Measurements from ENCODE around the gene DIDO1. TPM values are rescaled to one million over a fixed set of nuclear protein-coding genes. Genes with fewer than 3 reads are reported as not detected.

The DIDO1 gene
- total and polyA plus RNA-seq, 2 of the 13 experiments (the other 11 are each of a cell fraction or from before 2014, with no cell fraction given): 75.0 to 75.1 TPM

- peak; percentile 48; the same call in 1 of the 2 replicates for TF ChIP-seq GMEB1 (CRISPR knock-in tag; IDR thresholded peaks at IDR 0.05; ENCODE audit: borderline replicate concordance)
- TF ChIP-seq CCAR2 (optimal IDR thresholded peaks at IDR 0.05; ENCODE audit: low read depth, low read length): no peak
- TF ChIP-seq ZBTB26 (CRISPR knock-in tag; IDR thresholded peaks at IDR 0.05; ENCODE audit: borderline replicate concordance): no peak
- TF ChIP-seq TSC22D2 (CRISPR knock-in tag; IDR thresholded peaks at IDR 0.05; ENCODE audit: borderline replicate concordance): no peak
- TF ChIP-seq TRIM24 (CRISPR knock-in tag; IDR thresholded peaks at IDR 0.05): no peak
- no peak for TF ChIP-seq ZNF549 (CRISPR knock-in tag; IDR thresholded peaks at IDR 0.05)
- TF ChIP-seq U2AF1 (optimal IDR thresholded peaks at IDR 0.05; ENCODE audit: low read depth, low read length): no peak
- TF ChIP-seq DZIP1 (CRISPR knock-in tag; IDR thresholded peaks at IDR 0.05): no peak
- no peak for TF ChIP-seq RNF2 (conservative IDR thresholded peaks at IDR 0.05; ENCODE audit: low read depth)
- no peak for TF ChIP-seq IRF2 (CRISPR knock-in tag; IDR thresholded peaks at IDR 0.05)
- TF ChIP-seq ZNF296 (CRISPR knock-in tag; conservative IDR thresholded peaks at IDR 0.05): no peak; the same call in 1 of the 2 replicates
- TF ChIP-seq ADNP (CRISPR knock-in tag; IDR thresholded peaks at IDR 0.05): no peak
- no peak for TF ChIP-seq GPN1 (CRISPR knock-in tag; IDR thresholded peaks at IDR 0.05; ENCODE audit: borderline replicate concordance)
- TF ChIP-seq ZNF766 (CRISPR knock-in tag; IDR thresholded peaks at IDR 0.05; ENCODE audit: borderline replicate concordance): no peak
- no peak for TF ChIP-seq ZNF512 (CRISPR knock-in tag; IDR thresholded peaks at IDR 0.05)
- TF ChIP-seq ATRX (CRISPR knock-in tag; IDR thresholded peaks at IDR 0.05; ENCODE audit: borderline replicate concordance): no peak
- peak; percentile 3; the same call in 1 of the 2 replicates for TF ChIP-seq HMGXB3 (CRISPR knock-in tag; IDR thresholded peaks at IDR 0.05; ENCODE audit: borderline replicate concordance)
- peak; percentile 72 for TF ChIP-seq SP5 (CRISPR knock-in tag; IDR thresholded peaks at IDR 0.05; ENCODE audit: borderline replicate concordance, low read depth)
These were observed 1.7 kb downstream of the DIDO1 start (continued) for GRCh38 chr20:62924442-62925075.

Measured in HepG2 (cell line).